HG03460 (cell line): ENCODE data around the gene SHISA4.
"Not testable (repeated sequence)": the region's sequence is repeated elsewhere in the genome, so short reads cannot be mapped to it uniquely, and the experiment has no call there.

Experiments used
- ATAC-seq: cut with Tn5 transposase; IDR thresholded peaks from one replicate; pipeline ENCODE4 v1.9.1; 2021; ENCODE audit not compliant: unreplicated experiment

SHISA4 gene

DNA sequence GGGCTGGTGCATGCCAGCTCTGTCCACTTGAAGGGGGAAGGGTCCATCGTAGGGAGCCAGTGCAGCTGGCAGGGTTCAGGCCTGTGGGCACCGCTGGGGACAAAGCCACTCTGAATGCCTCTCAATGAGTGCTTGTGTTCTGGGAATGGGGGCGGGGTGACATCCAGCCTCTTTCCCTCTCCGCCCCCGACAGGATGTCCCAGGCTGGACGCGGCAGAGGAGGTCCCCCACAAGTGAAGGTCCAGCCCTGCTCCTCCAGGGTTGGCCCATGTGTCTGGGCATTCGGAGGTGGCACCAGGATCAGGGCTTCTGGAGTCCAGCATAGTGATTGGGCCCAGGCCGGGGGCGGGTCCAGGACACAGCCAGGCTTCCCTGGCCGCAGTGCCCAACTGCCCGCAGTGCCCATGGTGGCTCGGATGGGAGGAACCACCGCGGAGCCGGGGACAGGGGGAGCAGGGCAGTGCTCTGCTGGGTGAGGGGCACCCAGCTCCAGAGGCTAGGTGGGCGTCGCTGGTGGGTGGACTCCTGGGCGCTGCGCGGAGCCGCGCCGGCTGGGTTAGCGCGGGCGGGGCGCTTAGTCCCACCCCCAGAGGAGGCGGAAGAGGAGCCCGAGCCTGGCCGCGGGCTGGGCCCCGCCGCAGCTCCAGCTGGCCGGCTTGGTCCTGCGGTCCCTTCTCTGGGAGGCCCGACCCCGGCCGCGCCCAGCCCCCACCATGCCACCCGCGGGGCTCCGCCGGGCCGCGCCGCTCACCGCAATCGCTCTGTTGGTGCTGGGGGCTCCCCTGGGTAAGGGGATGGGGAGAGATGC, at the start of gene SHISA4:
Gene SHISA4, plus strand, starts transcription at position 617 of the 808 bp plus-strand sequence. Its CDS starts 97 bp downstream, at position 714.
- no peak for ATAC-seq

DNA sequence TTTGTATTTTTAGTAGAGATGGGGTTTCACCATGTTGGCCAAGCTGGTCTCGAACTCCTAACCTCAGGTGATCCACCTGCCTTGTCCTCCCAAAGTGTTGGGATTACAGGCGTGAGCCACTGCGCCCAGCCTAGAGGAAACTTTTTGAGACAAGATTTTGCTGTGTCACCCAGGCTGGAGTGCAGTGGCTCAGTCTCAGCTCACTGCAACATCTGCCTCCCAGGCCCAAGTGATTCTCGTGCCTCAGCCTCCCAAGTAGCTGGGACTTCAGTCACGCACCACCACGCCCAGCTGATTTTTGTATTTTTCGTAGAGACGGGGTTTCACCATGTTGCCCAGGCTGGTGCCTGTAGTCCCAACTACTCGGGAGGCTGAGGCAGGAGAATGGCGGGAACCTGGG, 49.6 kb upstream of the SHISA4 start:
- not testable (repeated sequence) for ATAC-seq

- ATAC-seq = no peak
Measured at GRCh38 chr1:201840055-201840454, 48.6 kb upstream of the SHISA4 start.

DNA sequence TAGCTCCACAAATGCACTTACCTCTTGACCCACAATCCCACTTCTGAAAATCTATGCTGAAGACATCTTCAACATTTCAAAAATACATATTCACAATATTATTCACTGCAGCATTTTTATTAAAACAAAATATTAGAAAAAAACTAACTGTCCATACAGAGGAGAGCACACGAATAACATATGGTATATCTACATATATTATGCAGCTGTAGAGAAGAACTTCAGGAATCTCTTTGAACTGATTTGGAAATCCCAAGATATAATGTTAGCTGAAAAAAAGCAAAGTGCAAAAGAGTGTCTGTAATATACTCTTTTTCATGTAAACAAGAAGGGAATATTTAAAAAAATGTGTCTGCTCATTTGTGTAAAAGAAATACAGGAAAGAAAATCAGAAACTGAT, 48.2 kb upstream of the SHISA4 start:
- no peak for ATAC-seq

DNA sequence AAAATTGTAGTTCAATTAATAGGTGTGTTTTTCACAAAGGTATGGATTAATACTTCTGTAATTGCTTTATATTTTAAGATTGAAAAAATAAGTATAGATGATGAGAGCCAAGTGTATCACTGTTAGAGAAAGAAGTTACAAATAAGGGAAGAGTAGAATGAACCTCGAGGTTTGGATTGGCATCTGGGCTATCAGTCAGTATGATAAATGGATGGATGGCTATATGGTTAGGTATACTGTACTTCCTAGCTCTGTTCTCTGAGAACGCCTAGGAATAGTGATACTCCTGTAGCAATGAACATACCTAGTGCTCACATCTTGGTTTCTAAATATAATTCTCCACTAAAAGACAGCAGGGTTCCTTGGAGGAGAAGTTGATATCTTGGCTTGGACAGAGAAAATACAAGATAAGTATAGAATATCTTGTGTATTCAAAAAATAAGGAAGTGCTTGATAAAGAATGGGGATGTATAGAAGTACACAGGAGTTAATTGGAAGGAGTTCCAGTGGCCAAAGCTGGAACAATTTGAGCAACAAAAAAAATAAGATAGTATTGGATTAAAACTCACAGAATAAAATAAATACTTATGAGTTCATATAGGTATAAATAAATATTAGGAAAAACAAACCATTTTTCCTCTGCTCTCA, 47.3 kb upstream of the SHISA4 start:
- no peak for ATAC-seq

DNA sequence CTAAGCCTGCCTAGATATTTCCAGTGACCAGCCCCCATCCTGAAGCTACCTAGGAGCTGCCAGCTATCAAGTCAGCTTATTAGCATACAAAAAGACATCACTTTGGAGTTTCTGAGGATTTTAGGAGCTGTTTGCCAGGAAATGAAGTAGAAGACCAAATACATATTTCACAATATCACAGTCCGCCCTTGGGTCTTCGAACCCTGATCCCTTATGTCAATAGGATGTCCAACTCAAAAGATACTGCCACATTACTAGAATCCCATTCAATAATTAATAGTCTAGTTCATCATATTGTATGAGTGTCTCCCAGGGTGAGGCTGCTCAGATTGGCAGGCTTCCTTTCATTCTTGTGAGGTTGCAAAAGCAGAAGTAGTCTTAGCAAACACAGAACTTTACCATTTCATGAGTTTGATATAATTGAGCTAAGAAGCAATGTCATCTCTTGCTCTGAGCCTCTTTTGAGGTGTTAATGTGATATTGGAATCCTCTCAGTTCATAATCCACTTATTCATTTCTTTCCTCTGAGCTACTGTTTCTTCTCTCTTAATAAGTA, 46.1 kb upstream of the SHISA4 start:
- no peak for ATAC-seq

GRCh38 chr1:201845331-201846083, 43.2 kb upstream of the SHISA4 start:
- ATAC-seq = no peak

GRCh38 chr1:201847150-201847549, 41.5 kb upstream of the SHISA4 start:
- no peak for ATAC-seq

- ATAC-seq = no peak
Measured at GRCh38 chr1:201848230-201848629, 40.5 kb upstream of the SHISA4 start.

DNA sequence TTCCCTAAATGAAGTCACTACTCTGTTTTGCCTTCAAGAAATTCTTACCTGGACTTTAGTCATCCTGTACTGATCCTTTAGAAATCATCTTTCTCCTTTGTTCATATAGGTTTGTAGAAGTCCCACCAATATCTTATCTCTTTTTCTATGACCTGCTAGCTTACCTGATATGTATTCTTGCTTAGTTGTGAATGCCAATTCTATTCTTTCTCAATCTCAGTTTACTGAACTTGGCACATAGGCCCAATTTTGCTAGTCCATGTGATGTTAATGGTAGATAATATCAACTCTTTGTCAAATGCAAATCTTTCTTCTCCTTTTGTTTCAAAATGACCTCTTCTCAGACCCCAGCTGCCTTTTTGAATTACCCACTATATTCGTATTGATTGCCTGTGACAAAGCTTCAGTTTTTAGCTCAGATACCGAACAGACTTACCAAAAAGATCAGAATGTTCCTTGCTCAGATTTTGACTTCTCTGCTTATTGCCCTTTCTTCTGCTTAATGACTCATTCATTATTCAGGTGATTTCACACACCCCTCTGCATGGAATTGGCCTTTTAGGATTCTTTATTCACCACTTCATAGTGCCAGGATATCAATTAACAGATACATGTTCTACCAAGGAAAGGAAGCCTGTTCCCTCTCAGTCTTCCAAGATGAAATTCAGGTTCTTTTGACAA, 39.2 kb upstream of the SHISA4 start:
- ATAC-seq = no peak

- ATAC-seq = no peak
Measured at GRCh38 chr1:201850053-201850397, 38.7 kb upstream of the SHISA4 start.

GRCh38 chr1:201851949-201852348, 36.7 kb upstream of the SHISA4 start:
- ATAC-seq = no peak

DNA sequence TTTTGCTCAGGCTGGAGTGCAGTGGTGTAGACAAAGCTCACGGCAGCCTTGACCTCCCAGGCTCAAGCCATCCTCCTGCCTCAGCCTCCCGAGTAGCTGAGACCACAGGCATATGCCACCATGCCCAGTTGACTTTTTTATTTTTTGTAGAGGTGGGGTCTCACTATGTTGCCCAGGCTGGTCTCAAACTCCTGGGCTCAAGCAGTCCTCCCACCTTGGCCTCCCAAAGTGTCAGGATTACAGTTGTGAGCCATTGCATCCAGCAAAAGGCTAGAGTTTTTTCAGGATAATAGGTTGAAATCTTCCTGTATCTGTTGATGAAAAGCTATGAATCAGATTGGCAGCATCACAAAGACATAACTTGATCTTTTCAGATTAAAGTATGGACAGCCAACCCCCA, 32.0 kb upstream of the SHISA4 start:
- not testable (repeated sequence) for ATAC-seq

DNA sequence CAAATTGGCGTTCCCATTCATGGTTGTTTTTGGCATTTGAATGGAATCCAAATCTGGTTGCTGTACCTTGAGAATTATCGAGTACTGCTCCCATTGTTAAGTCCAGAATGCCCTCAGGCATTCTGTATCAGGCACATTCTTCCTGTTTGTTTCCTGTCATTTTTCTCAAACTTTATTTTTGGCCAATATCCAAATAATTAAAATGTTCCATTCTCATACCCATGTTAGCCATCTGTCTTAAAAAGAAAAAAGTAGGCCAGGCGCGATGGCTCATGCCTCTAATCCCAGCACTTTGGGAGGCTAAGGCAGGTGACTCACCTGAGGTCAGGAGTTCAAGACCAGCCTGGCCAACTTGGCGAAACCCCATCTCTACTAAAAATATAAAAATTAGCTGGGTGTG, 29.3 kb upstream of the SHISA4 start:
- ATAC-seq = no peak

DNA sequence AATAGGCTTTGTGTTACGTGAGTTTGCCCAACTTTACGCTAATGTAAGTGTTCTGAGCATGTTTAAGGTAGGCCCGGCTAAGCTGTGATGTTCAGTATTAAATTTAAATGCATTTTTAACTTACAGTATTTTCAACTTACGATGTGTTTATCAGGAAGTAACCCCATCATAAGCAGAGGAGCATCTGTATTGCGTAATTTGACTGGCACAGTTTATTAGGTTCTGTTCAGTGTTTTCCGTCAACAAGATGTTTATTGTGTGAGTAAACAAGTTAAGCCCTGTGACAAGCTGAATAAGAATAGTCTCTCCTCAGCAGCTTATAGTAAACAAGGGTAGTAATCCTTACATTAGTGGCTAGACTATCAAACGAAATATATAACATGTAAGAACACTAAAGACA, 27.2 kb upstream of the SHISA4 start:
- no peak for ATAC-seq

- no peak for ATAC-seq
Measured at GRCh38 chr1:201870397-201870796, 18.3 kb upstream of the SHISA4 start.

- no peak for ATAC-seq
Measured at GRCh38 chr1:201874672-201875071, 14.0 kb upstream of the SHISA4 start.

DNA sequence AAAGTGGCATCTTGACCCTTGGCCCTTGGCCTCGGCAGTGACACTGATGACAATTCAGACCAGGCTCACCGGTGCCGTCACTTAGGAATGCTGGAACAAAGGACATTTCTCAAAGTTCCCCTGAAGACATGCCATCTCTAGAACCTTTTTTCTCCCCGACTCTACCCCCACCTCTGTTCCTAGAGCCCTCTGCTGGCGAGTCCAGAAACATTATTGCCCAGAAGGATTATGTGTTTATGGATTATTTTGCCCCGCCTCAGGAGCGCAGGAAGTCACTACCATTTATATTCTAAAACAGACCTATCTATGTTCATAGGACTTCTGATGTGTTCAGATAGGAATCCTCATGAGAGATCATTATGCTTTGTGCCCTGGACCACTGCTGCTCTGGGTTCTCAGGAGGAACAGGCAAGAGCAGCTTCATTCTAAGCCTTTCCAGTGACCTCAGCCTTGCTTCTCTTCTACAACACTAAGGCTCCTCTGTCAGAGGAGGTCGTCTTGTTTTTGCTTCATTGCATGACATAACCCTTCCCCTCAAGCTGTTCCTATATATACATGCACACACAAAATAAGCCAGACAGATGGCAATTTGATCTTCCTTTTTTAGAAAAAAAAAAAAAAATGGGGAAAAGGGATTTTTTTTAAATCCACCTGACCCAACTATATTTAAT, 12.4 kb upstream of the SHISA4 start:
- no peak for ATAC-seq

DNA sequence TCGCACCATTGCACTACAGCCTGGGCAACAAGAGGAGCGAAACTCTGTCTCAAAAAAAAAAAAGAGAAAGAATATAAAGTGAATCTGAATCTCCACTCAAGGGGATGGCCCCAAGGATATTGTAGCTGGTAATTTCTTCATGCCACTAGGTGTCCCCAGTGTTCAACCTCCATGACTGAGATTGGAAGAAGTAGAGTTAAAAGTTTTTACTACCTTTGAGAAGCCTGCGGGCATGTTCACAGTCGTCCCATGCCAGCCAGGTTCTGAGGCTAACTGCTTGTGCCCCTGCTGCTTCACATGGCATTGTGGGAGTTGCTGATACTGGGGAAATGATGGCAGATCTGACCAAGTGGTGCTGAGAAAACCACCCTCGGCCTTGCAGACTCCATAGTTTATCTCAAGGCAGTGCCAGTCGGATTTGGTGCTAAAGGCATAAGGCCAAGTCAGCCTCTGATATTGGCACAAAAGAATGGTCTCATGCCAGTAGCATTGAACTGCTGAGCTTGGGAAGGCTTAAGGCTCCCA, 10.8 kb upstream of the SHISA4 start:
- ATAC-seq = no peak

GRCh38 chr1:201880928-201881571, 7.6 kb upstream of the SHISA4 start:
- no peak for ATAC-seq
